ENCODE measurements around the gene GLO1.

DNA sequence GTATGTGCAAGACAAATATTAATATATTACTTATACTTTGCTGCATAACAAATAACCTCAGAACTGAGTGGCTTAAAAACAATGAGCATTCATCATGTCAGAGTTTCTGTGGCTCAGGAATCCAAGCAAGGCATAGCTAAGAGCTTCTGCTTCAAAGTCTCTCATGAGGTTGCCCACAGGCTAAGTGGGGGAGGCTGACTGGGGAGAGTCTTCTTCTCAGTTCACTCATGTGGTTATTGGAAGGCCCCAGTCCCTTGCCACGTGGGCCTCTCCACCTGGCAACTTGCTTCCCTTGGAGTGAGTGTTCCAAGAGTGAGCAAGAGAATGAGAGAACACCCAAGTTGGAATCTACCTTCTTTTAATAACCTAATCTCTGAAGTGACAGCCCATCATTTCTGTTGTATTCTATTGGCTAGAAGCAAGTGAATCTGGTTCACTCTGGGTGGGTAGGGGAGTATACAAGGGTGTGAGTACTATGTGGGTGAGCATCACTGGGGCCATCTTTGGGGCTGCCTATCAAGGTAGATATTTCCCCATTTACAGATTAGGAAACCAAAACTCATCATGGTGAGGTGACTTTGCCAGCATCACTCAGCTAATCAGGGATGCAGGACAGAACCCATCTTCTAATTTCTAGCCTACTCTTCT lies 48.1 kb upstream of the GLO1 start:
- TF ChIP-seq, protein P1, sequence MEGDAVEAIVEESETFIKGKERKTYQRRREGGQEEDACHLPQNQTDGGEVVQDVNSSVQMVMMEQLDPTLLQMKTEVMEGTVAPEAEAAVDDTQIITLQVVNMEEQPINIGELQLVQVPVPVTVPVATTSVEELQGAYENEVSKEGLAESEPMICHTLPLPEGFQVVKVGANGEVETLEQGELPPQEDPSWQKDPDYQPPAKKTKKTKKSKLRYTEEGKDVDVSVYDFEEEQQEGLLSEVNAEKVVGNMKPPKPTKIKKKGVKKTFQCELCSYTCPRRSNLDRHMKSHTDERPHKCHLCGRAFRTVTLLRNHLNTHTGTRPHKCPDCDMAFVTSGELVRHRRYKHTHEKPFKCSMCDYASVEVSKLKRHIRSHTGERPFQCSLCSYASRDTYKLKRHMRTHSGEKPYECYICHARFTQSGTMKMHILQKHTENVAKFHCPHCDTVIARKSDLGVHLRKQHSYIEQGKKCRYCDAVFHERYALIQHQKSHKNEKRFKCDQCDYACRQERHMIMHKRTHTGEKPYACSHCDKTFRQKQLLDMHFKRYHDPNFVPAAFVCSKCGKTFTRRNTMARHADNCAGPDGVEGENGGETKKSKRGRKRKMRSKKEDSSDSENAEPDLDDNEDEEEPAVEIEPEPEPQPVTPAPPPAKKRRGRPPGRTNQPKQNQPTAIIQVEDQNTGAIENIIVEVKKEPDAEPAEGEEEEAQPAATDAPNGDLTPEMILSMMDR (IDR thresholded peaks at IDR 0.05 in 4 of 5, conservative IDR thresholded peaks at IDR 0.05 in 1 of 5), result no peak
- no peak for TF ChIP-seq POLR2A (IDR thresholded peaks at IDR 0.05)
